Gastroesophageal sphincter (tissue), 4 donors: ENCODE data around the gene GFAP. TPM values are rescaled to one million over a fixed set of nuclear protein-coding genes. Genes with fewer than 3 reads are reported as not detected.

ENCODE experiments used
- ATAC-seq: fragments of 150-250 bp; one replicate; pipeline ENCODE4 v1.9.1; 2016; ENCODE audit warnings: mild to moderate bottlenecking, moderate library complexity
- H3K27ac ChIP-seq, 4 donors: fragments of 200-600 bp; sonication (generic) in 3 of 4; 1 replicate in 3 of 4; 2 replicates in 1 of 4; pipeline ENCODE4 v1.5.1; 2016 to 2019
- H3K27me3 ChIP-seq: fragments of 200-600 bp; sonication (generic); one replicate; pipeline ENCODE4 v1.5.1; 2019
- H3K36me3 ChIP-seq, 2 donors: fragments of 200-600 bp; sonication (generic); one replicate each; pipeline ENCODE4 v1.5.1; 2019; ENCODE audit warnings: control low read depth in 1 of 2
- H3K4me1 ChIP-seq, 3 donors: fragments of 200-600 bp; sonication (generic); 1 replicate in 2 of 3; 2 replicates in 1 of 3; pipeline ENCODE4 v1.5.1; 2016 to 2019; ENCODE audit warnings: control low read depth in 2 of 3
- H3K4me3 ChIP-seq, 2 donors: fragments of 200-600 bp; sonication (generic); one replicate each; pipeline ENCODE4 v1.5.1; 2019; ENCODE audit warnings: mild to moderate bottlenecking in 1 of 2, moderate library complexity in 1 of 2
- H3K9me3 ChIP-seq, 3 donors: fragments of 200-600 bp; sonication (generic); one replicate each; pipeline ENCODE4 v1.5.1; 2017 to 2019; ENCODE audit warnings: control low read depth in 2 of 3
- EP300 ChIP-seq: sonication (generic); formaldehyde crosslinking; IDR thresholded peaks from one replicate; pipeline ENCODE4 v1.6.1; 2017; ENCODE audit warnings: antibody characterized with exemption, mild to moderate bottlenecking
- POLR2A ChIP-seq, 2 donors: fragments of 450-650 bp; IDR thresholded peaks; one replicate each; pipeline ENCODE4 v1.6.1; 2017; ENCODE audit warnings: antibody characterized with exemption in 2 of 2, mild to moderate bottlenecking in 2 of 2, moderate library complexity in 1 of 2
- POLR2AphosphoS5 ChIP-seq: sonication (generic); formaldehyde crosslinking; IDR thresholded peaks from one replicate; pipeline ENCODE4 v1.6.1; 2017; ENCODE audit warnings: antibody characterized with exemption
- WGBS, 2 donors: methylation state at CpG; one replicate each; pipeline ENCODE4 v1.1.5; 2018; ENCODE audit warnings: low coverage in 1 of 2; 5-methylcytosine and 5-hydroxymethylcytosine counted together
- total RNA-seq, 4 donors: library from RNA; depleted of rRNA; stranded (reverse); fragments of >200 nt; gene quantifications; one replicate each; pipeline ENCODE4 v1.1.0, GENCODE V29; 2016
- TF ChIP-seq, protein P1 (sequence below), 4 experiments: fragments of 200-600 bp in 2 of 4; fragments of 450-650 bp in 2 of 4; sonication (generic) in 1 of 4; IDR thresholded peaks; one replicate each; pipeline ENCODE4 v1.5.1; 2017 to 2019; ENCODE audit warnings: antibody characterized with exemption in 4 of 4, mild to moderate bottlenecking in 2 of 4, moderate library complexity in 2 of 4

GFAP gene
- total RNA-seq, 4 donors from 2014 or later, result 0.77 to 3.8 (median 1.1) TPM; not detected in 1

DNA sequence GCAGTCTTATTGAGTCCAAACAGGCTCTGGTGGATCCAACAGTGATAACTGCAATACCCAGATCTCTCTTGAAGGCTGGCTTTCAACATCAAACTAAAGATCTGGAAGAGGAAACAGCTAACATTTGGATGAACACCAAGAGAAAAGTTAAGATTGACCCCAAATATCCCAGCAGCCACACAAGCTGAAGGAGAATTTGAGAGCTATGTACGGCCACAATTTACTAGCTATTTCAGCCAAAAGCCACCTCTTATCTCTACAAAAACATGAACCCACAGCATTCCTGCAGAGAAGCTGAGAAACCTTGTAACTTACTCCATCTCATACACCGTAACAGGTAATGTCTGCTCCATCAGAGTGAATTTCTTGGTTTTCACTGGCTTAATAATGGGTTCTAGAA is 30.4 kb downstream of the GFAP start:
- no peak for ATAC-seq
- no peak overlapping the region for H3K4me3 ChIP-seq
- WGBS, 2 donors, result 82 to 88% methylated on average over 2 of the region's 2 CpGs
- peaks cover 0 to 5% (median 0%) of the 10 kb centered on the region in 3 donors for H3K4me1 ChIP-seq
- no peaks in the 10 kb centered on the region for H3K9me3 ChIP-seq
- no peak overlapping the region for H3K27ac ChIP-seq
- TF ChIP-seq, protein P1, sequence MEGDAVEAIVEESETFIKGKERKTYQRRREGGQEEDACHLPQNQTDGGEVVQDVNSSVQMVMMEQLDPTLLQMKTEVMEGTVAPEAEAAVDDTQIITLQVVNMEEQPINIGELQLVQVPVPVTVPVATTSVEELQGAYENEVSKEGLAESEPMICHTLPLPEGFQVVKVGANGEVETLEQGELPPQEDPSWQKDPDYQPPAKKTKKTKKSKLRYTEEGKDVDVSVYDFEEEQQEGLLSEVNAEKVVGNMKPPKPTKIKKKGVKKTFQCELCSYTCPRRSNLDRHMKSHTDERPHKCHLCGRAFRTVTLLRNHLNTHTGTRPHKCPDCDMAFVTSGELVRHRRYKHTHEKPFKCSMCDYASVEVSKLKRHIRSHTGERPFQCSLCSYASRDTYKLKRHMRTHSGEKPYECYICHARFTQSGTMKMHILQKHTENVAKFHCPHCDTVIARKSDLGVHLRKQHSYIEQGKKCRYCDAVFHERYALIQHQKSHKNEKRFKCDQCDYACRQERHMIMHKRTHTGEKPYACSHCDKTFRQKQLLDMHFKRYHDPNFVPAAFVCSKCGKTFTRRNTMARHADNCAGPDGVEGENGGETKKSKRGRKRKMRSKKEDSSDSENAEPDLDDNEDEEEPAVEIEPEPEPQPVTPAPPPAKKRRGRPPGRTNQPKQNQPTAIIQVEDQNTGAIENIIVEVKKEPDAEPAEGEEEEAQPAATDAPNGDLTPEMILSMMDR (IDR thresholded peaks at IDR 0.05), result no peak
- TF ChIP-seq POLR2A (IDR thresholded peaks at IDR 0.05), result no peak
- TF ChIP-seq EP300, result no peak
- TF ChIP-seq POLR2AphosphoS5, result no peak
- peaks cover 3 to 91% of the 10 kb centered on the region in 2 donors for H3K36me3 ChIP-seq
- H3K27me3 ChIP-seq, result no peaks in the 10 kb centered on the region

DNA sequence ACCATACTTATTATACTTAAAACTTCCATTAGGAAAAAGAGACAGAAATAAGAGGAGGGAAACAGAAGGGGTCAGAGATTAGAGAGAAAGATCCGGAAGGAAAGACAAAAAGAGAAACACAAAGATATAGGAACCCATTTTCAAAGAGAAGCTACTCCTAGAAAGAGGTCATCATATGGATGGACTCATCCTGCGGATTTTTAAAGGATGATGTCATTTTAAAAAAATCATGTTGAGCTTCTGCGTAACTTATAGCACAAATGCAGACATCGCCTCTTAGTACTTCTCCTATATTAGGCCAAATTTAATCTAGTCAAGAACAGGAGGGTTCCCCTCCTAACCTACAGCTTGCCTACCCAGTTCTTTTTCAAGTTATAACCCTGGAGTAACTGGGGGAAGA is 34.2 kb downstream of the GFAP start:
- Histone ChIP-seq H3K36me3 (peaks cover 3 to 100% of the 10 kb centered on the region in 2 donors), H3K4me3 (no peak overlapping the region), H3K4me1 (no peaks in the 10 kb centered on the region), H3K27me3 (no peaks in the 10 kb centered on the region), H3K27ac (no peak overlapping the region), H3K9me3 (no peaks in the 10 kb centered on the region)
- WGBS, 2 donors, result 81 to 83% methylated on average over 4 of the region's 4 CpGs
- TF ChIP-seq EP300 (no peak), POLR2AphosphoS5 (no peak), POLR2A (IDR thresholded peaks at IDR 0.05) (no peak)
- TF ChIP-seq, protein P1 (IDR thresholded peaks at IDR 0.05), result no peak
- ATAC-seq, result no peak

DNA sequence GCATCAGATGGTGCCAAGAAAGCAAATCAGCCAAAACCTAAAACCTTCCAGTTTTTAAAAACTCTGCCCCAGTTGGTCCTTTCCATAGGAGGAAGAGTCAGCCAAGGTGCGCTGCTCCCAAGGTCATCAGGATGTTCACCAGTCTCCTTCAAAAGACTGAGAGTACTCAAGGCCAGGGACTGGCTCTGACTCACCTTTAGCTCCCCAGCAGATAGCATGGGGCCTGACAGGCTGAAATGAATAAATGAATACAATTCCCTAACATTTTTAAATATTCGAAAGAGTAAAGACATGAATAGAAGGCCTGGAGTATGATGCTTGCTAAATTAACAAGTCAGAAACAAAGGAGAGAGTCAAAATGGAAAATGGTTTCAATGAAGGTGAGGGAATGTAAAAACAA is 35.2 kb downstream of the GFAP start:
- H3K9me3 ChIP-seq, result no peaks in the 10 kb centered on the region
- ATAC-seq, result no peak
- H3K36me3 ChIP-seq, result peaks cover 3 to 100% of the 10 kb centered on the region in 2 donors
- no CpG with 5 or more reads among the region's 2 CpGs for WGBS, 2 donors
- TF ChIP-seq, protein P1 (IDR thresholded peaks at IDR 0.05), result no peak
- TF ChIP-seq EP300, result no peak
- TF ChIP-seq POLR2A (IDR thresholded peaks at IDR 0.05), result no peak
- no peak for TF ChIP-seq POLR2AphosphoS5
- H3K27me3 ChIP-seq, result no peaks in the 10 kb centered on the region
- H3K4me1 ChIP-seq, result no peaks in the 10 kb centered on the region
- no peak overlapping the region for H3K4me3 ChIP-seq
- no peak overlapping the region for H3K27ac ChIP-seq

DNA sequence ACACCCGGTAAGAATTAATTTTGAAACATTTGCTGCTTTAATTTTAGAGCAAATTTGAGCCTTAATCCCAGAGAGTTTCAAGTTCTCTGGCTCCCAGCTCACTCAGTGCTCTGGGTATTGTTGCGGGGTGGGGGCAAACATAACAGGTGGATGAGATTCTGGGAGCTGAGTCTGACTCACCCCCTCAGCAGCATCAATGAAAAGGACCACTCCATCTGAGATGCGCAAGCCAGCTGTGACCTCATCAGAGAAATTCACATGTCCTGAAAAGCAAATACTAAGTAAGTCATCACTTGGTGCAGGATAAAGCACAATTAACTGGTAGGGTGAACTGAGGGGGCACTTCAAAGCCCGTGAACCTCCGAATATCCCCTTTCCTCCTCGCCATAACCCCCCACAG is 35.9 kb downstream of the GFAP start:
- 78 to 84% methylated on average over 4 to 5 of the region's 6 CpGs for WGBS, 2 donors
- Histone ChIP-seq H3K4me3 (no peak overlapping the region), H3K27me3 (no peaks in the 10 kb centered on the region), H3K36me3 (peaks cover 3 to 100% of the 10 kb centered on the region in 2 donors), H3K9me3 (no peaks in the 10 kb centered on the region), H3K27ac (no peak overlapping the region), H3K4me1 (no peaks in the 10 kb centered on the region)
- no peak for ATAC-seq
- TF ChIP-seq, protein P1 (IDR thresholded peaks at IDR 0.05), result no peak
- TF ChIP-seq POLR2AphosphoS5 (no peak), POLR2A (IDR thresholded peaks at IDR 0.05) (no peak), EP300 (no peak)

DNA sequence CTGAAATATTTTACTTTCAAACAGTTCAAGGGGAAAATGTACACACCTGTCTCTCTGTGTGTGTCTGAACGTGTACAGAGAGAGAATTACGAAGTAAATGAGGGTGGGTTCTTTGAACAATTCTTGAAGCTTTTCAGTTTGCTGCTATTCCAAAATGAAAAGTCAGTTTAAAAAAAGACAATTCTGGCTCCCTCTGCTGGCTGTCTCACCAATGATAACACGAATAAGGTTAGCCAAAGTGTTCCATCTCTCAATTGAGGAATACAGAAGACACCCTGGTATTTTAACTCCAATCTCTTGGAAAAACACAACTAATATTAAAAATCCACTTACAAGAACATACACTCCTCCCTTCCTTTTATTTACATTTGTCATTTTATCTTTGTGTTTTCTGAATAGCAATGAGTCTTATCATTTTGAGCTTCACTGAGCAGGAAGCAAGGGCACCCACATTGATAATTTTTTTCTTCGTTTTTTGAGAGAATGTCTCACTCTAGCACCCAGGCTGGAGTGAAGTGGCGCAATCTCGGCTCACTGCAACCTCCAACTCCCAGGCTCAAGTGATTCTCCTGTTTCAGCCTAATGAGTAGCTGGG is 36.6 kb downstream of the GFAP start:
- TF ChIP-seq EP300, result no peak
- TF ChIP-seq, protein P1 (IDR thresholded peaks at IDR 0.05), result peak; percentile 58 to 69 (median 61)
- TF ChIP-seq POLR2A (IDR thresholded peaks at IDR 0.05), result no peak
- TF ChIP-seq POLR2AphosphoS5, result no peak
- no peaks in the 10 kb centered on the region for H3K27me3 ChIP-seq
- H3K4me3 ChIP-seq, result no peak overlapping the region
- H3K4me1 ChIP-seq, result no peaks in the 10 kb centered on the region
- 39 to 53% methylated on average over 6 of the region's 6 CpGs for WGBS, 2 donors
- H3K9me3 ChIP-seq, result no peaks in the 10 kb centered on the region
- no peak overlapping the region for H3K27ac ChIP-seq
- peaks cover 3 to 100% of the 10 kb centered on the region in 2 donors for H3K36me3 ChIP-seq
- no peak for ATAC-seq
